ENCODE results near the gene ALOX12. TPM values are rescaled to one million over a fixed set of nuclear protein-coding genes. Genes with fewer than 3 reads are reported as not detected.
A peak's percentile ranks its signal among the peaks of the same experiment; 100 is the strongest.
"Not testable (repeated sequence)": the region's sequence is repeated elsewhere in the genome, so short reads cannot be mapped to it uniquely, and the experiment has no call there.

Gene ALOX12
- total RNA-seq (10 to 100 TPM in 1 of 2 donors, 1 to 10 TPM in 1; 1.2 to 32.0 TPM), total RNA-seq (0 to 0.23 reads per million in 2 donors)

- no peaks in the 10 kb centered on the region for H3K27me3 Mint-ChIP-seq
- H3K27ac Mint-ChIP-seq = no peak within 1 kb of the TSS
- H3K36me3 Mint-ChIP-seq (ENCODE audit: low read depth) = peaks cover 17% of the 10 kb centered on the region
- no peak for DNase-seq
- H3K4me3 Mint-ChIP-seq = no peak within 1 kb of the TSS
- peaks cover 11% of the 10 kb centered on the region for H3K4me1 Mint-ChIP-seq
- no peaks in the 10 kb centered on the region for H3K9me3 ChIP-seq (ENCODE audit: control insufficient read depth, low read length, poor library complexity, severe bottlenecking)
- no peak for ATAC-seq
These were observed at the start of gene ALOX12 for GRCh38 chr17:6995500-6996255. TSS of gene ALOX12 (plus strand) at chr17:6996049. CDS start at chr17:6996118, 69 bp downstream.

- ATAC-seq (no peak), DNase-seq (no peak)
- Mint-ChIP-seq H3K27me3 (peaks cover 4% of the 10 kb centered on the region), H3K27ac (no peak overlapping the region), H3K4me1 (peaks cover 4% of the 10 kb centered on the region), H3K4me3 (no peak overlapping the region), H3K36me3 (ENCODE audit: low read depth) (peaks cover 2% of the 10 kb centered on the region)
- no peaks in the 10 kb centered on the region for H3K9me3 ChIP-seq (ENCODE audit: control insufficient read depth, low read length, poor library complexity, severe bottlenecking)
These were observed 48.1 kb upstream of the ALOX12 start for GRCh38 chr17:6947745-6948144.

- Mint-ChIP-seq H3K4me1 (peaks cover 4% of the 10 kb centered on the region), H3K27me3 (peaks cover 4% of the 10 kb centered on the region), H3K4me3 (no peak overlapping the region), H3K27ac (no peak overlapping the region), H3K36me3 (ENCODE audit: low read depth) (peaks cover 2% of the 10 kb centered on the region)
- no peak for ATAC-seq
- H3K9me3 ChIP-seq (ENCODE audit: control insufficient read depth, low read length, poor library complexity, severe bottlenecking) = no peaks in the 10 kb centered on the region
- DNase-seq = no peak
These were observed 47.3 kb upstream of the ALOX12 start for GRCh38 chr17:6948562-6948961.

GRCh38 chr17:6948976-6949375 is 46.9 kb upstream of the ALOX12 start:
- ATAC-seq (no peak), DNase-seq (no peak)
- peaks cover 2% of the 10 kb centered on the region for H3K36me3 Mint-ChIP-seq (ENCODE audit: low read depth)
- H3K27ac Mint-ChIP-seq = no peak overlapping the region
- peaks cover 4% of the 10 kb centered on the region for H3K27me3 Mint-ChIP-seq
- H3K4me1 Mint-ChIP-seq = peaks cover 4% of the 10 kb centered on the region
- H3K9me3 ChIP-seq (ENCODE audit: control insufficient read depth, low read length, poor library complexity, severe bottlenecking) = no peaks in the 10 kb centered on the region
- no peak overlapping the region for H3K4me3 Mint-ChIP-seq

- not testable (repeated sequence) for H3K4me1 Mint-ChIP-seq; H3K27ac Mint-ChIP-seq; H3K36me3 Mint-ChIP-seq (ENCODE audit: low read depth); H3K27me3 Mint-ChIP-seq; DNase-seq; ATAC-seq; H3K4me3 Mint-ChIP-seq; H3K9me3 ChIP-seq (ENCODE audit: control insufficient read depth, low read length, poor library complexity, severe bottlenecking)
These were observed 44.9 kb upstream of the ALOX12 start for GRCh38 chr17:6950938-6951337.

- Mint-ChIP-seq H3K27me3 (peaks cover under 1% of the 10 kb centered on the region), H3K4me1 (peaks cover under 1% of the 10 kb centered on the region), H3K4me3 (no peak overlapping the region), H3K36me3 (ENCODE audit: low read depth) (no peaks in the 10 kb centered on the region), H3K27ac (no peak overlapping the region)
- no peaks in the 10 kb centered on the region for H3K9me3 ChIP-seq (ENCODE audit: control insufficient read depth, low read length, poor library complexity, severe bottlenecking)
- ATAC-seq (no peak), DNase-seq (no peak)
These were observed 42.2 kb upstream of the ALOX12 start for GRCh38 chr17:6953689-6954088.

- Mint-ChIP-seq H3K27me3 (peaks cover 12% of the 10 kb centered on the region), H3K4me3 (no peak overlapping the region), H3K4me1 (peaks cover 8% of the 10 kb centered on the region), H3K36me3 (ENCODE audit: low read depth) (peaks cover 2% of the 10 kb centered on the region), H3K27ac (no peak overlapping the region)
- ATAC-seq = no peak
- H3K9me3 ChIP-seq (ENCODE audit: control insufficient read depth, low read length, poor library complexity, severe bottlenecking) = no peaks in the 10 kb centered on the region
- DNase-seq = no peak
These were observed 36.1 kb upstream of the ALOX12 start for GRCh38 chr17:6959700-6960099.

- Mint-ChIP-seq H3K4me1 (peaks cover 3% of the 10 kb centered on the region), H3K27ac (no peak overlapping the region)
- ATAC-seq = no peak
These were observed 26.5 kb upstream of the ALOX12 start for GRCh38 chr17:6969323-6969726.

GRCh38 chr17:6970992-6971391 is 24.9 kb upstream of the ALOX12 start:
- H3K9me3 ChIP-seq (ENCODE audit: control insufficient read depth, low read length, poor library complexity, severe bottlenecking) = no peaks in the 10 kb centered on the region
- H3K4me3 Mint-ChIP-seq = no peak overlapping the region
- no peaks in the 10 kb centered on the region for H3K36me3 Mint-ChIP-seq (ENCODE audit: low read depth)
- H3K27me3 Mint-ChIP-seq = peaks cover 4% of the 10 kb centered on the region
- DNase-seq = no peak
- peaks cover 3% of the 10 kb centered on the region for H3K4me1 Mint-ChIP-seq
- ATAC-seq = no peak
- H3K27ac Mint-ChIP-seq = no peak overlapping the region

More at GRCh38 chr17:6969323-6969726, 26.5 kb upstream of the ALOX12 start:
- peaks cover 4% of the 10 kb centered on the region for H3K27me3 Mint-ChIP-seq
- H3K9me3 ChIP-seq (ENCODE audit: control insufficient read depth, low read length, poor library complexity, severe bottlenecking) = no peaks in the 10 kb centered on the region
- H3K36me3 Mint-ChIP-seq (ENCODE audit: low read depth) = no peaks in the 10 kb centered on the region
- H3K4me3 Mint-ChIP-seq = no peak overlapping the region
- no peak for DNase-seq

GRCh38 chr17:6979440-6979839 is 16.4 kb upstream of the ALOX12 start:
- H3K9me3 ChIP-seq (ENCODE audit: control insufficient read depth, low read length, poor library complexity, severe bottlenecking); ATAC-seq; H3K4me1 Mint-ChIP-seq; H3K27me3 Mint-ChIP-seq; H3K36me3 Mint-ChIP-seq (ENCODE audit: low read depth); H3K27ac Mint-ChIP-seq; DNase-seq; H3K4me3 Mint-ChIP-seq: not testable (repeated sequence)

GRCh38 chr17:6981426-6981825 is 14.4 kb upstream of the ALOX12 start:
- Mint-ChIP-seq H3K36me3 (ENCODE audit: low read depth) (peaks cover 2% of the 10 kb centered on the region), H3K27ac (peak overlapping the region; percentile 47), H3K4me3 (no peak overlapping the region), H3K4me1 (peaks cover 9% of the 10 kb centered on the region), H3K27me3 (no peaks in the 10 kb centered on the region)
- no peak for DNase-seq
- no peak for ATAC-seq
- no peaks in the 10 kb centered on the region for H3K9me3 ChIP-seq (ENCODE audit: control insufficient read depth, low read length, poor library complexity, severe bottlenecking)

GRCh38 chr17:6985266-6985665 is 10.6 kb upstream of the ALOX12 start:
- ATAC-seq = no peak
- H3K4me1 Mint-ChIP-seq = peaks cover 12% of the 10 kb centered on the region
- peaks cover 4% of the 10 kb centered on the region for H3K36me3 Mint-ChIP-seq (ENCODE audit: low read depth)
- no peaks in the 10 kb centered on the region for H3K27me3 Mint-ChIP-seq
- H3K4me3 Mint-ChIP-seq = no peak overlapping the region
- no peak overlapping the region for H3K27ac Mint-ChIP-seq
- DNase-seq = no peak
- H3K9me3 ChIP-seq (ENCODE audit: control insufficient read depth, low read length, poor library complexity, severe bottlenecking) = no peaks in the 10 kb centered on the region

- no peak for DNase-seq
- no peak for ATAC-seq
- peaks cover 2% of the 10 kb centered on the region for H3K4me1 Mint-ChIP-seq
These were observed 9.2 kb upstream of the ALOX12 start for GRCh38 chr17:6986676-6987075.

GRCh38 chr17:6989779-6990178 is 6.1 kb upstream of the ALOX12 start:
- Mint-ChIP-seq H3K27me3 (no peaks in the 10 kb centered on the region), H3K27ac (no peak overlapping the region), H3K4me3 (no peak overlapping the region), H3K4me1 (peaks cover 2% of the 10 kb centered on the region), H3K36me3 (ENCODE audit: low read depth) (peaks cover 4% of the 10 kb centered on the region)
- ATAC-seq = no peak
- no peak for DNase-seq
- H3K9me3 ChIP-seq (ENCODE audit: control insufficient read depth, low read length, poor library complexity, severe bottlenecking) = no peaks in the 10 kb centered on the region

More at GRCh38 chr17:6986676-6987075, 9.2 kb upstream of the ALOX12 start:
- H3K27me3 Mint-ChIP-seq = no peaks in the 10 kb centered on the region
- H3K4me3 Mint-ChIP-seq = no peak overlapping the region
- H3K9me3 ChIP-seq (ENCODE audit: control insufficient read depth, low read length, poor library complexity, severe bottlenecking) = no peaks in the 10 kb centered on the region
- H3K36me3 Mint-ChIP-seq (ENCODE audit: low read depth) = peaks cover 4% of the 10 kb centered on the region
- no peak overlapping the region for H3K27ac Mint-ChIP-seq
